Skin of body (tissue), 2 donors: Measurements from ENCODE around the gene PRR5. TPM values are rescaled to one million over a fixed set of nuclear protein-coding genes. Genes with fewer than 3 reads are reported as not detected.
A peak's percentile ranks its signal among the peaks of the same experiment; 100 is the strongest.

Source experiments
- DNase-seq: peaks from one replicate; lab custom pipeline; 2025; lab: John Stamatoyannopoulos, UW
- total RNA-seq: library from RNA; depleted of rRNA; stranded (reverse); fragments of >200 nt; gene quantifications from one replicate; pipeline ENCODE4 v1.2.3, GENCODE V29; 2014

The PRR5 gene
- total RNA-seq, 1 donor from 2014 or later, result 10.1 TPM

- no peak for DNase-seq
Measured at GRCh38 chr22:44711690-44712555, 9.9 kb downstream of the PRR5 start.

DNA sequence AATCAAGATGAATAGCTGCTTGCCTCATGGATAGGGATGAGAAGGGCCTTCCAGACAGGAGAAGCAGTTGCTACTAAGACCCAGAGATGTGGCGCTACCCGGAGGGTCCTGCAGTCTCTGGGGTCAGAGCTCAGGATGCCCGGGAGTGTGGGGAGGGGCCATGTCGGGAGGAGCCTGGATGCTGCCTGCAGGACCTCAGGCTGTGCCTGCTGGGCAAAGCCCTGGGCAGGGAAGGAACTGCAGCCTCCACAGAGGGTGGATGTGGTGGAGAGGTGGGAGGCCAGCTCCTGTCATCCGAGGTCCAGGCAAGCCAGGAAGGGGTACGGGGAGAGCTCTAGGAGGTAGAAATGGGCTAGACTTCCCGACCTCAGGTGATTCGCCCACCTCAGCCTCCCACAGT lies 11.0 kb downstream of the PRR5 start:
- DNase-seq, result no peak

DNA sequence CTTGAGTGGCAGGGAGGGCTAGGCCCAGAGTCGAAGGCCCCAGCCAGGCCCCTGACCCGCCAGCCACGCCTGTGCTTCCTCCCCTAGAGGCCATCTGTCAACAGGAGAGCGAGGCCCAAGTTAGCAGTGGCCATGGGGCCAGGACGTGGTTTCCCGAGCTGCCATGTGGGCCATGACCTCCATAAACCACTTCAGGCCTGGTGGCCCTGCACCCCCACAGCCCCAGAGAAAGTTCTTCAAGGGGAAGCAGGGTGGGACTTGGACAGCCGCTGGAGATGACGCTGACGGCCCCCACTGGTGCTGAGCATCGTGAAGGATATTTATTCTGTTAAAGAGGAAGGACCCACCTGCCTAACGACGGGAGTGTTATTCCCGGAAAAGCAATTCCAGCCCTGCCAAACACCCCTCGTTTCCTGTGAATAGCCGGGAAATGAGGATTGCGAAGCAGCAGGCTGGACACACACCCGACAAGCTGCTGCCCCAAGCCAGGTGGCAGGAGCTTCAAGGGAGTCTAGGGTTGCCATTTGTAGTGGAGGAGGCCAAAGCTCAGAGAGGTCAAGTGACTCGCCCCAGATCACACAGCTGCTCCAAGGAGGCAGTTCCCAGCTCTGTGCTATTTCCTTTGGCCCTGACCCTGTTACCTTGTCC lies 12.8 kb downstream of the PRR5 start:
- no peak for DNase-seq

GRCh38 chr22:44718418-44718817 lies 16.4 kb downstream of the PRR5 start:
- no peak for DNase-seq

GRCh38 chr22:44719586-44720368 lies 17.8 kb downstream of the PRR5 start:
- no peak for DNase-seq

DNA sequence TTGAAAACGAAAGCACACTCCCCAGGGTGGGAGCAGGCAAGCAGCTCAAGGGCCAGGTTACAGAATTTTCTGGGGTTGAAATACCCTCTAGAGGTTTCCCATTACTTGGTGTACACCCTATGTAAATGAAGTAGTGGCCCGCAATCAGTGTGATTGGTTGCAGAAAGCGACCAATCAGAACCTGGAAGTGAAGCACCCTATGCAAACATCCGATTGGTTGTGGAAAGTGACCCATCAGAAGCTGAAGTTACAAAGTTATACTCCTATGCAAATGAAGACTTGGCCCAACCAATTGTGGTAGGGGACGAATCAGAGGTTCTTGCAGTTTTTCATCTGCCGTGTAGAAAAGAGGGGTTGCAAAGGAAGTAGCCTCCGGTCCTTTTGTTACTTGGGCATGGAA lies 19.2 kb downstream of the PRR5 start:
- no peak for DNase-seq

GRCh38 chr22:44722611-44723010 lies 20.6 kb downstream of the PRR5 start:
- DNase-seq, result no peak

- DNase-seq, result no peak
Measured at GRCh38 chr22:44723801-44724200, 21.8 kb downstream of the PRR5 start.

DNA sequence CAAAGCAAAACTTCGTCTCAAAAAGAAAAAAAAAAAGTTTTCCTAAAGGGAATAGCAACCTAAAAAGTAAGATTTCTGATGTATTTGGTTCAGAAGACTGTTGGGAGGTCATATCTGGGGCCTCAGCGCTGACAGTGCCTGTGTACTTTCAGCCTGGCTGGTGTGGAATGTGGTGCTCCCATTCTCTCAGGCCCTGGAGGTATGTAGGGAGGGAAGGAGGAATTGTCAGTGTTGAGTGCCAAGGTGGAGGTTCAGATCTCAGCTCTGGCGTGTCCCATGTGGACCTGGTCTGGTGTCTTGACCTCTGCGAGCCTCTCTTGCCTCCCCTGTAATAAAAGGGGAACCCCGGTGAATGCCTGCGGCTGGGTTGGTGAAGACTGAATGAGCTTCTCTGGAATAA lies 22.4 kb downstream of the PRR5 start:
- no peak for DNase-seq

DNA sequence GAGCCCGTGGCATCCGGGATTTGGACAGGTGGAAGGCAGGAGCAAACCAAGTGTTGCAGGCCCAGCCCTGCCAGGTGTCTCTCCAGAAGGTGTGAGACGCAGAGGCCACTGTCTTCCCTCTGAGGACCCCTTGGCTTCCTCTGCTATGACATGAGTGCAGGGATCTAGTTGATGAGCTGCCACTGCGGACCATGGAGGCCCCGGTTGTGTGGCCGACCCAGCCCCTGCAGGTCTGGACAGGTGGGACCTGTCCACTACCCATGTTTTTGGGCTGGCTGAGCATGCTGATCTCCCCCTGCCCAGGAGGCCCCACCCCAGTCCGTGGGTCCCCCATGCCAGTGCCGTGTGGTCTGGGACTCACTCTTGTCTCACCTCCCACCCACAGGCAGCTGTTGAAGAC lies 22.9 kb downstream of the PRR5 start:
- no peak for DNase-seq

DNA sequence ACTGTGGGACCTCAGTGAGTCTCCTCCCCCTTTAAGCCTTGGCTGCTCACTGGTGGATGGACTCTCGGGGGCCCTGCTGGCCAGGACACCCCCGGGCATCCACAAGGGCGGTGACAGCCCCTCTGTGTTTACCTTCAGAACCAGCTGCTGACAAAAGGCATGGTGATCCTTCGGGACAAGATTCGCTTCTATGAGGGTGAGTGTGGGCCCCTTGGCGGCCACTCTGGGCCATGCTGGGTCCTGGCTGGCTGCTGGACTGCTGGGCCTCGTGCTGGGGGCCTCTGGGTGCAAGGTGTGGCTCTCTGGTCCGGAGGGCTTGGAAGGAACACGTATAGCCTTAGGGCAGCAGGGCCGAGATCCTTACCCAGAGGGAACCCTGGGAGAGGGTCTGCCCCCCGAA lies 24.4 kb downstream of the PRR5 start:
- DNase-seq, result no peak

GRCh38 chr22:44727148-44727547 lies 25.1 kb downstream of the PRR5 start:
- no peak for DNase-seq

DNA sequence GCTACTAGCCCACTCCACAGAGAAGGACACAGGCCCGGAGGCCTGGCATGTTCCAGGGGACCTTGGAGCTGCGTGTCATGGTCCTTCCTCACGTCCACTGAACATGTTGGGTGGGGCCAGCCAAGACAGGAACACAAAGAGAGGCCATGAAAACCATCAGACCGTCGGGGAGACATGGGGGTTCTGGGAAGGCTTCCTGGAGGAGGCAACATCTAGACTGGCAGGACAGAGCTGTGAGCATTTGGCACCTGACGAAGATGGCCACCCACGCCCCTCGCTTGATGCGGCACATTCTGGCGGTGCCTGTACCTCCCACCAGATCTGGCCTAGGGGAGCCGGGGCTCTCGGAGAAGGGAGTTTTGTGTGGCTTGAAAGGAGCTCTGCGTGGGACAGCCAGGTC lies 25.7 kb downstream of the PRR5 start:
- DNase-seq, result no peak

DNA sequence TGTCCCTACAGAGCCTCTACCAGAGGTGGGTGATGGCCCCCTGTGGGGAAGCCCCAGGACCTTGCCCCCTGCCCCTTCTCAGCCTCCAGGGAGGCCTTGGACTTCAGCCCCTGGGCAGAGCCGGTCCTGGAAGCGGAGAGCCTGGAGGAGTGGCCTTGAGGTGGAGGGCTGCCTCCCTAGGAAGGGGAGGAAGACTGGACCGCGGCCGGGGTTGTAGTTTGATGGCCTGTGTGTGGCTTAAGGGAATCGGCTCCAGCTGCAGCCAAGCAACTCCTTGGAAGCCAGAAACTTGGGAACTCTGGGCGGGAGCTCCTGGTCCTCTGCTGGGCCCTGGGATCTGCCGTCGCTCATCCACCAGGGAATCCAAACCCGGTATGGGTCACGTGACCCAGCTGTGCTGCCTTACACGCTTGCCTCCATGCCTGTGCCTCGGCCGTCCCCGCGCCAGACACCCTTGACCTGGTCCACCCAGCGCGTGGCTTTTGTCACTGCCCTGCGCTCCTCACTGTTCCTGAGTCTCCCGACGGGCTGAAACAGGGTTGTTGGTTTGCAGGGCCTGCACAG lies 26.8 kb downstream of the PRR5 start:
- DNase-seq, result peak; percentile 17

DNA sequence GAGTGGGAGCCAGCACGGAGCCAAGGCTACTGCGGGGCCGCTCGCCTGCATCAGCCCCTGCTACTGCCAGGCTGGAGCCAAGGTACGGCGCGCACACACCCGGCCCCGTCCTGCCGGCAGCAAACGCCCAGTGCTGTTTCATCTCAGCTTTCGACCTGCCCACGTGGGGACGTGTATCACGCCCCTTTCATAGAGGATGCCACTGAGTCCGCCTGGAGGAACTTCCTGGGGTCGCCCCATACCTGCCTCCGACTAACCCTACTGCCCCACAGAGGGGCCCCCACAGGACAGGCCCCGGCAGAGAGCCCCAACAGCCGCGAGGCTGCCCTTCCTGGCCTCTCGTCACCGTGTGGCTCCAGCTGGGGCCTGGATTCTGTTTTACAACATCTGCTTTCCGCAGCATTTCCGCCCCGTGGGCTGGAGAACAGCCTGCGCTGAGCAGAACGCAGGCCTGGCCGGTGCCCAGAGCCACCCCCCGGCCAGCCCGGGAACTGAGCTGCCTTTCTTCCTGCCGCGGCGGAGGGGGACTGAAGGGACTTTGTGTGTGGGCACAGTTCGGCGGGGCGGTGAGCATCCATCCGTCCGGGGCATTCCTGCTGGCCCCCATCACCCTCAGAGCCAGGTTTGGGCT lies 27.5 kb downstream of the PRR5 start:
- peak; percentile 72 for DNase-seq

DNA sequence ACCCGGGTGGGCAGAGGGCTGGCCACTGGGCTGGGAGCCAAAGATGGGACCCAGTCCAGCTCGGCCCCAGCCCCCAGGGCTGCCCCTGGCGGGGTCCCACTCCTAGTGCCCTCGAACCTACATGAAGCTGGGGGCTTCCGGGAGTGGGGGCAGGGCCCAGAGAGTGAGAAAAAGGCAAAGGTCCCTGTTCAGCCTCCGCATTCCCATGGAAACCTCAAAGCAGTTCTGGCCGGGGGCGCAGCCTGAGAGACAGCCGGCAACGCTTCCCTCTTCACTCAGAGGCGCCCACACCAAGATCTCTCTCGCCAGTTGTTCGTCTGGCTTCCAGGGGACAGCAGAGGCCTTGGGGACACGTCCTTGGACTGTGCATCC lies 28.0 kb downstream of the PRR5 start:
- DNase-seq, result no peak

- DNase-seq, result peak; percentile 29
Measured at GRCh38 chr22:44730490-44731356, 28.7 kb downstream of the PRR5 start.

DNA sequence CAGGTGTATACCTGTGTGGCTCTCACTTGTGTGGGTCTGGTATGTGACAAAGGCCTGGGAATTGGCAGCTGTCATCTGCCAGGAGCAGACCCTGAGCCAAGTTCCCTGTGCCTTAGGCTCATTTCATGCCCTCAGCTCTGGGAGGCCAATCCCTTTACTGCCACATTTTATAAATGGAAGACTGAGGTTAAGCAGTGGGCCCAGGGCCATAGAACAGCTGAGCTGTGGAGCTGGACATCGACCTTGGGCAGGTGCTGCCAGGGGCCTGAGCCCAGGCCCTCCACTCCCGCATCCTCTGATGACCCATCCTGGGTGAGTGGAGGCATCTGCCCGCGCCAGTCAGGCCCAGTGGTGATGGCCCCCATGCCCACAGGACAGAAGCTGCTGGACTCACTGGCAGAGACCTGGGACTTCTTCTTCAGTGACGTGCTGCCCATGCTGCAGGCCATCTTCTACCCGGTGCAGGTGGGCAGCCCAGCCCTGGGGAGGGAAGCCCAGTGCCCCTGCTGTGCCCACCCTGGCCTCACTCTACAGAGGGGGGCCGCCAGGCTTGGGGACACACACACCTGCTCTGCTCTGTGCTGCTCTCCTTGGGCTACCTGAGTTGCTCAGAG lies 29.5 kb downstream of the PRR5 start:
- DNase-seq, result no peak

DNA sequence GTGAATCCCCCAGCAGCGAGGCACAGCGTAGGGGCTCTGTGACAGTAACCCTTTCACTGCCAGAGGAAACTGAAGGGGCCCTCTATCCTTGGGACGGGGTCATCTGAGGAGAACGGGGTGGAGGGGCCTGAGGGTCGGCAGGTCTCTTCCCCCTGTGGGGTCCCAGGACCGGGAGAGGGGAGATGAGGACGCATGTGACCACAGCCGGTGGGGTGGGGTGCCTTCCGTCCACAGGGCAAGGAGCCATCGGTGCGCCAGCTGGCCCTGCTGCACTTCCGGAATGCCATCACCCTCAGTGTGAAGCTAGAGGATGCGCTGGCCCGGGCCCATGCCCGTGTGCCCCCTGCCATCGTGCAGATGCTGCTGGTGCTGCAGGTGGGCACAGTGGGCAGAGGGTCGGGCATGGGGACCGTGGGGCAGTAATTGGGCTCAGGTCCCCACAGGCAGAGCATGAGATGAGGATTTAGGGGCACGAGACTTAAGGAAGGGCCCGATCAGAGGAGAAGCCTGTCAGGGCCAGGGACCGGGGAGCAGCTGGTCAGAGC lies 30.1 kb downstream of the PRR5 start:
- no peak for DNase-seq

GRCh38 chr22:44732661-44733060 lies 30.7 kb downstream of the PRR5 start:
- no peak for DNase-seq
